Vagina (tissue), 2 donors: Measurements from ENCODE around the gene CUL4B.

ENCODE experiments used
- POLR2AphosphoS5 ChIP-seq, 2 donors: sonication (generic); formaldehyde crosslinking; IDR thresholded peaks; one replicate each; pipeline ENCODE4 v1.9.0; 2017; ENCODE audit warnings: antibody characterized with exemption in 2 of 2, mild to moderate bottlenecking in 2 of 2, low read depth in 1 of 2; ENCODE audit not compliant: insufficient read depth in 1 of 2
- TF ChIP-seq, protein P1 (sequence below), 3 experiments: fragments of 450-650 bp in 2 of 3; fragments of 200-600 bp in 1 of 3; sonication (generic) in 1 of 3; IDR thresholded peaks; one replicate each; pipeline ENCODE4 v1.5.1; 2017 to 2019; ENCODE audit warnings: antibody characterized with exemption in 3 of 3, mild to moderate bottlenecking in 2 of 3, moderate library complexity in 2 of 3

DNA sequence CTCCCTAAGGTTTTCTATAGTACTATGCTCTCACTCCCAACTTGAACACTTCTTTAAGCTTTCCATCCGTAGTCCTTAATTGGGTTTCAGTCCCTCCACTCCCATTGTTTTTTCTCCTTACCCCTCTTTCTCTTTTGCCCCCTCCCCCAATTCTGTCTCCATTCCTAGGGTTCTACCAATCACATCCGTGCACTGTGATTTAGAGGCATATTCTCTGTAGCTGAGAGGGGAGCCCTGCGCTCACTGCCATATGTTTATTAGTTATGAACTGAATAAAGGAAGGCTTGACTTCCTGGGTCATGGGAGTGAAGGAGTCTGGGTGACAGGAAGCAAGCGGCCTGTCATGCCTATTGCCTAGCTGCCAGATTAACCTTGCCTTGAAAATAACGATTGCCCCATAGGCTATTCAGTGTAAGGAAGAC, 43.6 kb upstream of the CUL4B start:
- TF ChIP-seq, protein P1, sequence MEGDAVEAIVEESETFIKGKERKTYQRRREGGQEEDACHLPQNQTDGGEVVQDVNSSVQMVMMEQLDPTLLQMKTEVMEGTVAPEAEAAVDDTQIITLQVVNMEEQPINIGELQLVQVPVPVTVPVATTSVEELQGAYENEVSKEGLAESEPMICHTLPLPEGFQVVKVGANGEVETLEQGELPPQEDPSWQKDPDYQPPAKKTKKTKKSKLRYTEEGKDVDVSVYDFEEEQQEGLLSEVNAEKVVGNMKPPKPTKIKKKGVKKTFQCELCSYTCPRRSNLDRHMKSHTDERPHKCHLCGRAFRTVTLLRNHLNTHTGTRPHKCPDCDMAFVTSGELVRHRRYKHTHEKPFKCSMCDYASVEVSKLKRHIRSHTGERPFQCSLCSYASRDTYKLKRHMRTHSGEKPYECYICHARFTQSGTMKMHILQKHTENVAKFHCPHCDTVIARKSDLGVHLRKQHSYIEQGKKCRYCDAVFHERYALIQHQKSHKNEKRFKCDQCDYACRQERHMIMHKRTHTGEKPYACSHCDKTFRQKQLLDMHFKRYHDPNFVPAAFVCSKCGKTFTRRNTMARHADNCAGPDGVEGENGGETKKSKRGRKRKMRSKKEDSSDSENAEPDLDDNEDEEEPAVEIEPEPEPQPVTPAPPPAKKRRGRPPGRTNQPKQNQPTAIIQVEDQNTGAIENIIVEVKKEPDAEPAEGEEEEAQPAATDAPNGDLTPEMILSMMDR (IDR thresholded peaks at IDR 0.05): no peak
- no peak for TF ChIP-seq POLR2AphosphoS5 (IDR thresholded peaks at IDR 0.05; ENCODE audit: insufficient read depth in 1 of 2, low read depth in 1 of 2)
